Dendritic cell treated with granulocyte-macrophage colony-stimulating factor and Interleukin-4, amounts not matched to agents 40 ng/mL and 50 ng/mL, for 4 days (primary cell): Measurements from ENCODE around the gene HNRNPA3.
"Not testable (repeated sequence)": the region's sequence is repeated elsewhere in the genome, so short reads cannot be mapped to it uniquely, and the experiment has no call there.

Source experiments
- H3K27ac Mint-ChIP-seq: one replicate; pipeline ENCODE4 v1.8.0; 2022; ENCODE audit warnings: mild to moderate bottlenecking, mixed read lengths
- H3K27me3 Mint-ChIP-seq: one replicate; pipeline ENCODE4 v1.8.0; 2022; ENCODE audit warnings: mild to moderate bottlenecking, mixed read lengths
- H3K36me3 Mint-ChIP-seq: one replicate; pipeline ENCODE4 v1.8.0; 2022; ENCODE audit warnings: low read depth, mixed read lengths
- H3K4me1 Mint-ChIP-seq: one replicate; pipeline ENCODE4 v1.8.0; 2022; ENCODE audit warnings: low read depth, mixed read lengths
- H3K4me3 Mint-ChIP-seq: one replicate; pipeline ENCODE4 v1.8.0; 2022; ENCODE audit warnings: mild to moderate bottlenecking, moderate library complexity, mixed read lengths
- H3K9me3 Mint-ChIP-seq: one replicate; pipeline ENCODE4 v1.8.0; 2022; ENCODE audit warnings: mixed read lengths
- intact Hi-C: fragments of 100-400 bp; cut with micrococcal nuclease; formaldehyde crosslinking; loops from one replicate; pipeline ENCODE4 v1.15.0; 2022

The HNRNPA3 gene

GRCh38 chr2:177179671-177180070, 32.9 kb upstream of the HNRNPA3 start:
- H3K27ac Mint-ChIP-seq, H3K9me3 Mint-ChIP-seq, H3K27me3 Mint-ChIP-seq, H3K4me1 Mint-ChIP-seq, H3K36me3 Mint-ChIP-seq, intact Hi-C loops, H3K4me3 Mint-ChIP-seq: not testable (repeated sequence)

- H3K27me3 Mint-ChIP-seq, result peaks cover 2% of the 10 kb centered on the region
- no peaks in the 10 kb centered on the region for H3K4me1 Mint-ChIP-seq
- no peaks in the 10 kb centered on the region for H3K36me3 Mint-ChIP-seq
- no peak overlapping the region for H3K4me3 Mint-ChIP-seq
- no peaks in the 10 kb centered on the region for H3K9me3 Mint-ChIP-seq
- no peak overlapping the region for H3K27ac Mint-ChIP-seq
- intact Hi-C loops, result no loop called here
Observed at GRCh38 chr2:177180269-177181000, 32.2 kb upstream of the HNRNPA3 start.

- no peaks in the 10 kb centered on the region for H3K36me3 Mint-ChIP-seq
- H3K4me1 Mint-ChIP-seq, result no peaks in the 10 kb centered on the region
- H3K4me3 Mint-ChIP-seq, result no peak overlapping the region
- H3K27me3 Mint-ChIP-seq, result no peaks in the 10 kb centered on the region
- H3K27ac Mint-ChIP-seq, result no peak overlapping the region
- no peaks in the 10 kb centered on the region for H3K9me3 Mint-ChIP-seq
- intact Hi-C loops, result no loop called here
Observed at GRCh38 chr2:177183860-177184259, 28.7 kb upstream of the HNRNPA3 start.

GRCh38 chr2:177184606-177185005, 28.0 kb upstream of the HNRNPA3 start:
- no peaks in the 10 kb centered on the region for H3K36me3 Mint-ChIP-seq
- no peaks in the 10 kb centered on the region for H3K4me1 Mint-ChIP-seq
- no peaks in the 10 kb centered on the region for H3K9me3 Mint-ChIP-seq
- no peaks in the 10 kb centered on the region for H3K27me3 Mint-ChIP-seq
- no peak overlapping the region for H3K4me3 Mint-ChIP-seq
- intact Hi-C loops, result no loop called here
- H3K27ac Mint-ChIP-seq, result no peak overlapping the region

GRCh38 chr2:177186038-177186437, 26.6 kb upstream of the HNRNPA3 start:
- H3K36me3 Mint-ChIP-seq, result not testable (repeated sequence)

GRCh38 chr2:177187631-177188312, 24.8 kb upstream of the HNRNPA3 start:
- Mint-ChIP-seq H3K4me1 (no peaks in the 10 kb centered on the region), H3K27me3 (no peaks in the 10 kb centered on the region), H3K36me3 (no peaks in the 10 kb centered on the region), H3K4me3 (no peak overlapping the region), H3K9me3 (no peaks in the 10 kb centered on the region), H3K27ac (no peak overlapping the region)
- intact Hi-C loops, result no loop called here

More at GRCh38 chr2:177186038-177186437, 26.6 kb upstream of the HNRNPA3 start:
- H3K4me3 Mint-ChIP-seq, H3K9me3 Mint-ChIP-seq, H3K4me1 Mint-ChIP-seq, H3K27ac Mint-ChIP-seq, intact Hi-C loops, H3K27me3 Mint-ChIP-seq: not testable (repeated sequence)

GRCh38 chr2:177188482-177189469, 23.8 kb upstream of the HNRNPA3 start:
- Mint-ChIP-seq H3K4me1 (no peaks in the 10 kb centered on the region), H3K27ac (no peak overlapping the region), H3K27me3 (no peaks in the 10 kb centered on the region), H3K9me3 (no peaks in the 10 kb centered on the region), H3K4me3 (no peak overlapping the region), H3K36me3 (no peaks in the 10 kb centered on the region)
- intact Hi-C loops, result no loop called here

- Mint-ChIP-seq H3K36me3 (no peaks in the 10 kb centered on the region), H3K27ac (no peak overlapping the region), H3K27me3 (no peaks in the 10 kb centered on the region), H3K4me3 (no peak overlapping the region), H3K9me3 (no peaks in the 10 kb centered on the region), H3K4me1 (no peaks in the 10 kb centered on the region)
- intact Hi-C loops, result no loop called here
Observed at GRCh38 chr2:177190941-177191340, 21.7 kb upstream of the HNRNPA3 start.

- Mint-ChIP-seq H3K27ac (no peak overlapping the region), H3K9me3 (no peaks in the 10 kb centered on the region), H3K36me3 (no peaks in the 10 kb centered on the region), H3K27me3 (no peaks in the 10 kb centered on the region), H3K4me1 (no peaks in the 10 kb centered on the region), H3K4me3 (no peak overlapping the region)
- intact Hi-C loops, result no loop called here
Observed at GRCh38 chr2:177192788-177193187, 19.8 kb upstream of the HNRNPA3 start.

- intact Hi-C loops, result no loop called here
- Mint-ChIP-seq H3K27me3 (no peaks in the 10 kb centered on the region), H3K36me3 (no peaks in the 10 kb centered on the region), H3K9me3 (no peaks in the 10 kb centered on the region), H3K4me3 (no peak overlapping the region), H3K27ac (no peak overlapping the region), H3K4me1 (no peaks in the 10 kb centered on the region)
Observed at GRCh38 chr2:177193240-177193639, 19.4 kb upstream of the HNRNPA3 start.

- no peaks in the 10 kb centered on the region for H3K27me3 Mint-ChIP-seq
- H3K27ac Mint-ChIP-seq, result no peak overlapping the region
- no peaks in the 10 kb centered on the region for H3K36me3 Mint-ChIP-seq
Observed at GRCh38 chr2:177195194-177195593, 17.4 kb upstream of the HNRNPA3 start.

GRCh38 chr2:177200419-177200818, 12.2 kb upstream of the HNRNPA3 start:
- H3K4me3 Mint-ChIP-seq, intact Hi-C loops, H3K9me3 Mint-ChIP-seq, H3K4me1 Mint-ChIP-seq, H3K27ac Mint-ChIP-seq, H3K27me3 Mint-ChIP-seq, H3K36me3 Mint-ChIP-seq: not testable (repeated sequence)

More at GRCh38 chr2:177195194-177195593, 17.4 kb upstream of the HNRNPA3 start:
- Mint-ChIP-seq H3K4me3 (no peak overlapping the region), H3K4me1 (no peaks in the 10 kb centered on the region), H3K9me3 (no peaks in the 10 kb centered on the region)
- intact Hi-C loops, result no loop called here

- peaks cover 5% of the 10 kb centered on the region for H3K4me1 Mint-ChIP-seq
- no peak overlapping the region for H3K4me3 Mint-ChIP-seq
- no peaks in the 10 kb centered on the region for H3K27me3 Mint-ChIP-seq
- no peaks in the 10 kb centered on the region for H3K9me3 Mint-ChIP-seq
- intact Hi-C loops, result no loop called here
- no peaks in the 10 kb centered on the region for H3K36me3 Mint-ChIP-seq
- H3K27ac Mint-ChIP-seq, result no peak overlapping the region
Observed at GRCh38 chr2:177201919-177202346, 10.7 kb upstream of the HNRNPA3 start.

- Mint-ChIP-seq H3K4me3 (no peak overlapping the region), H3K27me3 (no peaks in the 10 kb centered on the region), H3K36me3 (no peaks in the 10 kb centered on the region), H3K27ac (no peak overlapping the region), H3K4me1 (peaks cover 5% of the 10 kb centered on the region), H3K9me3 (no peaks in the 10 kb centered on the region)
- intact Hi-C loops, result no loop called here
Observed at GRCh38 chr2:177204417-177204816, 8.2 kb upstream of the HNRNPA3 start.
